Thoracic aorta (tissue), 2 donors: ENCODE results near the gene MLYCD. TPM values are rescaled to one million over a fixed set of nuclear protein-coding genes. Genes with fewer than 3 reads are reported as not detected.

Source experiments
- ATAC-seq: fragments of 150-250 bp; one replicate; pipeline ENCODE4 v1.8.0; 2017; ENCODE audit warnings: low read depth; ENCODE audit not compliant: insufficient number of reproducible peaks, low FRiP score
- DNase-seq: peaks from one replicate; pipeline ENCODE4 v3.0.0-alpha.2; 2020; ENCODE audit warnings: low spot score
- H3K27ac ChIP-seq, 2 donors: fragments of 200-600 bp; sonication (generic); 1 replicate in 1 of 2; 2 replicates in 1 of 2; pipeline ENCODE4 v1.5.1; 2016; ENCODE audit warnings: mild to moderate bottlenecking in 2 of 2, moderate library complexity in 2 of 2
- H3K27me3 ChIP-seq: fragments of 200-600 bp; sonication (generic); replicated peaks from 2 replicates; pipeline ENCODE4 v1.6.0; 2016; ENCODE audit warnings: mild to moderate bottlenecking; ENCODE audit not compliant: insufficient read depth
- H3K36me3 ChIP-seq: fragments of 200-600 bp; sonication (generic); one replicate; pipeline ENCODE4 v1.5.1; 2016
- H3K4me1 ChIP-seq, 2 donors: fragments of 200-600 bp; sonication (generic); 1 replicate in 1 of 2; 2 replicates in 1 of 2; pipeline versions ENCODE4 v1.5.1 to v1.6.0; 2016; ENCODE audit warnings: low read depth in 2 of 2, mild to moderate bottlenecking in 1 of 2; ENCODE audit not compliant: control insufficient read depth in 1 of 2
- H3K4me3 ChIP-seq: fragments of 200-600 bp; sonication (generic); 2 replicates; pipeline ENCODE4 v1.5.1; 2016; ENCODE audit warnings: mild to moderate bottlenecking
- H3K9me3 ChIP-seq: fragments of 200-600 bp; sonication (generic); 2 replicates; pipeline ENCODE4 v1.5.1; 2016
- total RNA-seq, 2 donors: library from RNA; depleted of rRNA; stranded (reverse); fragments of >200 nt; gene quantifications; one replicate each; pipeline versions ENCODE4 v1.1.0 to v1.2.3, GENCODE V29; 2016
- TF ChIP-seq, protein P1 (sequence below): fragments of 200-600 bp; sonication (generic); IDR thresholded peaks from one replicate; pipeline ENCODE4 v1.5.1; 2019; ENCODE audit warnings: antibody characterized with exemption

MLYCD gene
- 10 to 100 TPM; 14.1 to 23.6 TPM for total RNA-seq

DNA sequence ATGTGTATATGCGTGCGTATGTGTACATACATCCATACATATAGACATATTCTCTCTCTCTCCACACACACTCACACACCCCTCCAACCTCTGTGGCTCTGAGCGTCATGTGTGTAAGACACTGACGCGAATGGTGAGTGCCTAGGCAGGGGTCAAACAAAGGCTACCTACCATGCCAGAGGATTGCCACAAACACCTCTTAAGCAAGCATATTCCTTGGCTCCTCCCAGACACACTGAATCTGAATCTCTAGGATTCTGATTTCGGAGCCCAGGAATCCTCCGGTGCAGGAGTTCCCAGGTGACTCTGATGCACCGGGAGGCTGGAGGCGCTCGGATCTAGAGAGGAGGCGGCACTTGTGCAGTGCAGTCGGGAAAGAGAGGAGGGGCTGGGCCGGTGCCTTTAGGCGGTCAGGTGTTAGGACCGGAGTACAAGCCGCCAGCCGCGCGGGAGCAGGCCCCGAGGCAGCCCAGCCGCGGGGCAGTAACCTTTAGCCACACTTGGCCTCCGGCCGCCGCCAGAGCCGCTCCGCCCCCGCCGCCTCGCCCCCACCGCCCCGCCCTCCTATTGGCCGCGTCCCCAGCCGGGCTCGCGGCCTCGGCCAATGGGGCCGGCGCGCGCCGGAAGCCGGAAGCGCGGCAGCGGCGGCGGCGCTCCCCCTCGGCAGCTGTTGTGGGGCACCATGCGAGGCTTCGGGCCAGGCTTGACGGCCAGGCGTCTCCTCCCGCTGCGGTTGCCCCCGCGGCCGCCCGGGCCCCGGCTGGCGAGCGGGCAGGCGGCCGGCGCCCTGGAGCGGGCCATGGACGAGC lies at the start of gene MLYCD:
Gene MLYCD (plus strand): TSS at position 653 of the 809 bp plus-strand sequence. CDS start 30 bp downstream, at position 683.
- DNase-seq: peak; percentile 35

DNA sequence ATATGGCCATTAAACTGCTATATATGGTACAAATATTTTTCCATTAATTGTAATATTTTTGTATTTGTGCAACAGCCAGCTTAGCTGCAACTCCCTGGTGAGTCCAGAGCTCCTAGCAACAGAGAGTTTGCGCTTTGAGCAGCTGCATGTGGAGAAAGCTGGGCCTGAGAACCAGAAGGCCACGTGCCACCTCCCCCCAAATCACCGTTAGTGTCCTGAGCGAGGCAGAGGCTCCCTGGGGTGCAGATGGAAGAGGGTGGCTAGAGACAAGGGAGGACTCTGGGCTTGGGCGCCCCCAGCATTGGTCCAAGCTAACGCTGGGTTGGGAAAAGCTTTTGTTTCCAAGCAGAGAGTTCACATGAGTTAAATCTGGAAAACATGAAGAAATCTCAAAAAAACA lies 49.5 kb upstream of the MLYCD start:
- Histone ChIP-seq H3K4me3 (no peak overlapping the region), H3K27ac (no peak overlapping the region), H3K27me3 (no peaks in the 10 kb centered on the region), H3K36me3 (no peaks in the 10 kb centered on the region), H3K9me3 (no peaks in the 10 kb centered on the region), H3K4me1 (no peaks in the 10 kb centered on the region)
- DNase-seq (no peak), ATAC-seq (no peak)
- TF ChIP-seq, protein P1, sequence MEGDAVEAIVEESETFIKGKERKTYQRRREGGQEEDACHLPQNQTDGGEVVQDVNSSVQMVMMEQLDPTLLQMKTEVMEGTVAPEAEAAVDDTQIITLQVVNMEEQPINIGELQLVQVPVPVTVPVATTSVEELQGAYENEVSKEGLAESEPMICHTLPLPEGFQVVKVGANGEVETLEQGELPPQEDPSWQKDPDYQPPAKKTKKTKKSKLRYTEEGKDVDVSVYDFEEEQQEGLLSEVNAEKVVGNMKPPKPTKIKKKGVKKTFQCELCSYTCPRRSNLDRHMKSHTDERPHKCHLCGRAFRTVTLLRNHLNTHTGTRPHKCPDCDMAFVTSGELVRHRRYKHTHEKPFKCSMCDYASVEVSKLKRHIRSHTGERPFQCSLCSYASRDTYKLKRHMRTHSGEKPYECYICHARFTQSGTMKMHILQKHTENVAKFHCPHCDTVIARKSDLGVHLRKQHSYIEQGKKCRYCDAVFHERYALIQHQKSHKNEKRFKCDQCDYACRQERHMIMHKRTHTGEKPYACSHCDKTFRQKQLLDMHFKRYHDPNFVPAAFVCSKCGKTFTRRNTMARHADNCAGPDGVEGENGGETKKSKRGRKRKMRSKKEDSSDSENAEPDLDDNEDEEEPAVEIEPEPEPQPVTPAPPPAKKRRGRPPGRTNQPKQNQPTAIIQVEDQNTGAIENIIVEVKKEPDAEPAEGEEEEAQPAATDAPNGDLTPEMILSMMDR: no peak

More for the DNA sequence above, at the start of gene MLYCD:
- peak within 1 kb of the TSS; percentile 89 to 93 for H3K27ac ChIP-seq
- no peaks in the 10 kb centered on the region for H3K9me3 ChIP-seq
- H3K4me3 ChIP-seq: peak within 1 kb of the TSS; percentile 84
- H3K4me1 ChIP-seq: peaks cover 17 to 40% of the 10 kb centered on the region in 2 donors
- ATAC-seq: peak; percentile 79
- TF ChIP-seq, protein P1: no peak
- H3K36me3 ChIP-seq: no peaks in the 10 kb centered on the region
- H3K27me3 ChIP-seq: no peaks in the 10 kb centered on the region

DNA sequence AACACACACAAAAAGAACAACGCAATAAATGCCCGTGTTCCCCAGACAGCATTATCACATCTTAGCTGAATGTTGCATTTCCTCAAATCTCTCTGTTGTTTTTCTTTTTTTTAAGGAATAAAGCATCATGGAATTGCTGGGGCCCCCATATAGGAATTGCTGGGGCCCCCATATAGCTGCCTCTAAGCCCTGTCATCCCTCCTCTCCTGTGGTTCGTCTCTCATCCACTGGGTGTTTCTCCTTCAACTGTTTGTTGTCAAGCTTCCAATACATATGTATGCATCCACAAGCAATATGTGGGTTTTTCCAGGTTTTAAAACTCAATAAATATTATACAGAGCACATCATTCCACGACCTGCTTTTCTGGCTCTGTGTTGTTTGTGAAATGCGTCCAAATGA lies 48.0 kb upstream of the MLYCD start:
- ATAC-seq: no peak
- DNase-seq: no peak
- Histone ChIP-seq H3K9me3 (no peaks in the 10 kb centered on the region), H3K4me3 (no peak overlapping the region), H3K27ac (no peak overlapping the region), H3K4me1 (no peaks in the 10 kb centered on the region), H3K27me3 (no peaks in the 10 kb centered on the region), H3K36me3 (no peaks in the 10 kb centered on the region)
- TF ChIP-seq, protein P1: no peak

DNA sequence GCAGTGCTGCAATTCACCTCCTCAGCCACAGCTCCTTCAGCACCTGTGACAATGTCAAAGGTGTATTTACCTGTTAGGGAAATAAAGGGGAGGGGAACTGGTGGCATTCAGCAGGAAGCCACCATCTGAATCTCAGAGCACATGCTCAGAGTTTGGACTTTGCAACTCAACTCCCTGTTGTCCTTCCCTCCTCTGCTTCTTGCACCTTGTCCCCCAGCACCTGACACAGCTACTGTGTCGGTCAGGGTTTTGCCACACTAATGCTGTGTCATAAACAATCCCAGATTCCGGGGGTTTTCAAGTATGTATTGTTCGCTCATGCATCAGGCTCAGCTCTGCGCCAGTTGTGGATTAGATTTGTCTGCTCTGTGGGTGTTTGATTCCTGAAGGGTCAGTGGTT lies 47.4 kb upstream of the MLYCD start:
- TF ChIP-seq, protein P1: no peak
- Histone ChIP-seq H3K4me3 (no peak overlapping the region), H3K4me1 (no peaks in the 10 kb centered on the region), H3K9me3 (no peaks in the 10 kb centered on the region), H3K27ac (no peak overlapping the region), H3K27me3 (no peaks in the 10 kb centered on the region), H3K36me3 (no peaks in the 10 kb centered on the region)
- no peak for DNase-seq
- no peak for ATAC-seq

DNA sequence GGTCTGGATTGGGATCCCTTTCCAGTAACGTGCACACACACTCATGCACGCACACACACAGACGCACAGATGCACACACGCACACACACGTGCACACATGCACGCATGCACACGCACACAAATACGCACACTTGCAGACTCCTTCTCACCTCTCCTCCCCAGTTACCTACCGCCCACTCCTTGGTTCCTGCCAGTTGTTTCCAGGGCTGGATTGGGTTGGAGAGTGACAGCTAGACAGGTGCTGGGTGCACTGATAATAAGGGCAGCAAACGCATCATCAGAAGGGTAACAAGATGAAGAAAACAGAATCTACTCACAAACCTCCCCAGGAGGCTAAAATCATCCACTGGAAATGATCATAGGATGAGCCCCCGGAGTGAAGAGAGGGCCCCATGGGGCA lies 46.1 kb upstream of the MLYCD start:
- Histone ChIP-seq H3K9me3 (no peaks in the 10 kb centered on the region), H3K27me3 (no peaks in the 10 kb centered on the region), H3K36me3 (no peaks in the 10 kb centered on the region), H3K4me3 (no peak overlapping the region), H3K27ac (no peak overlapping the region), H3K4me1 (no peaks in the 10 kb centered on the region)
- DNase-seq: no peak
- TF ChIP-seq, protein P1: no peak
- no peak for ATAC-seq
